H7 (cell line): Measurements from ENCODE around the gene CC2D2A. TPM values are rescaled to one million over a fixed set of nuclear protein-coding genes. Genes with fewer than 3 reads are reported as not detected.
"Not testable (repeated sequence)": the region's sequence is repeated elsewhere in the genome, so short reads cannot be mapped to it uniquely, and the experiment has no call there.

Experiments used
- DNase-seq: peaks from one replicate; pipeline ENCODE4 v3.0.0; 2012
- H3K27me3 ChIP-seq: 2 replicates; pipeline ENCODE4 v1.6.0; 2011; ENCODE audit warnings: mild to moderate bottlenecking, low read length; ENCODE audit not compliant: control insufficient read depth, insufficient read depth
- H3K36me3 ChIP-seq: replicated peaks from 2 replicates; pipeline ENCODE4 v1.5.1; 2011; ENCODE audit warnings: low read length; ENCODE audit not compliant: control insufficient read depth, insufficient read depth
- H3K4me3 ChIP-seq: 2 replicates; pipeline ENCODE4 v1.5.1; 2011; ENCODE audit warnings: low read depth, mild to moderate bottlenecking, control low read depth, low read length, moderate library complexity; ENCODE audit not compliant: insufficient read depth
- total RNA-seq: library from RNA; depleted of rRNA; stranded (reverse); fragments of >200 nt; shearing (Covaris generic); gene quantifications from 2 replicates; pipeline ENCODE4 v1.2.3, GENCODE V29; 2014

Gene CC2D2A
- total RNA-seq, 1 experiment from 2014 or later = 9.6 TPM

DNA sequence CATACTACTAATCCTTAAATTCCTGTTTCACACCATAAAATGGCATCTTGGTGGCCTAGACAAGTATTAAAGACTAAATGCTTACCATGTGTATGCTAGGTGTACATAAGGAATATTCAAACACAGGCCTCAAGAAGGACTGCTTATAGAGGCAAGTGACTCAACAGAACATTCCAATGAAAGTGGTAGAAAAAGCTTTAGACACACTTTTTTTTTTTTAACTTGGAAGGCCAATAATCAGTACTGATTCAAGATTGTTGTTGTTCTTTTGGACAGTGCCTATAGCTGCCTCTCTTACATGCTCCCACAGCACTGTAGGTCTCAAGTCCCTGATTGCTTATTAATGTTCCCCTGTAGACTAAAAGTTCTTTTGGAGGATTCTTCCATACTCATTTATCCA lies 107.8 kb downstream of the CC2D2A start:
- DNase-seq = no peak
- no peaks in the 10 kb centered on the region for H3K27me3 ChIP-seq
- no peaks in the 10 kb centered on the region for H3K36me3 ChIP-seq
- no peak overlapping the region for H3K4me3 ChIP-seq

DNA sequence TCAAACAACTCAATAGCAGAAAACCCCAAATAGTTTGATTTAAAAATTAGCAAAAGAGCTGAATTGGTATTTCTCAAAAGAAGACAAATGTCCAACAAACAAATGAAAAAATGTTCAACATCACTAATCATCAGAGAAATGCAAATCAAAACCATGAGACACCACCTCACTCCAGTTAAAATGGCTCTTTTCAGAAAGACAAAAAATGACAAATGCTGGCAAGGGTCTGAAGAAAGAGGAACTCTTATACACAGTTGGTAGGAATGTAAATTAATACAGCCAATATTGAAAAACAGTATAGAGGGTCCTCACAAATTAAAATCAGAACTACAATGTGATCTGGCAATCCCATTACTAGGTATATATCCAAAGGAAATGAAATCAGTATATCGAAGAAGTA lies 115.1 kb downstream of the CC2D2A start:
- Histone ChIP-seq H3K36me3 (no peaks in the 10 kb centered on the region), H3K27me3 (no peaks in the 10 kb centered on the region), H3K4me3 (no peak overlapping the region)
- no peak for DNase-seq

DNA sequence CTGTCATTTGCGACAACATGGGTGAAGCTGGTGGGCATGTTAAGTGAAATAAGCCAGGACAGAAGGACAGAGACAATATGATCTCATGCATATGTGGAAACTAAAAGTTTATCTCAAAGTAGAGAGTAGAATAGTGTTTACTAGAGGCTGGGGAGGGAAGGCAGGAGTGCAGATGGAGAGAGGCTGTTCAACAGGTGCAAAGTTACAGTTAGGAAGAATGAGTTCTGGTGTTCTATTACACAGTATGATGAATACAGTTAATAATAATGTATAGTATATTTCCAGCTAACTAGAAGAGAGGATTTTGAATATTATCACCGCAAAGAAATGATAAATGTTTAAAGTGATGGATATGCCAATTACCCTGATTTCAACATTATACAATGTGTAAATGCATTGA lies 115.6 kb downstream of the CC2D2A start:
- no peak overlapping the region for H3K4me3 ChIP-seq
- DNase-seq = no peak
- H3K27me3 ChIP-seq = no peaks in the 10 kb centered on the region
- no peaks in the 10 kb centered on the region for H3K36me3 ChIP-seq

DNA sequence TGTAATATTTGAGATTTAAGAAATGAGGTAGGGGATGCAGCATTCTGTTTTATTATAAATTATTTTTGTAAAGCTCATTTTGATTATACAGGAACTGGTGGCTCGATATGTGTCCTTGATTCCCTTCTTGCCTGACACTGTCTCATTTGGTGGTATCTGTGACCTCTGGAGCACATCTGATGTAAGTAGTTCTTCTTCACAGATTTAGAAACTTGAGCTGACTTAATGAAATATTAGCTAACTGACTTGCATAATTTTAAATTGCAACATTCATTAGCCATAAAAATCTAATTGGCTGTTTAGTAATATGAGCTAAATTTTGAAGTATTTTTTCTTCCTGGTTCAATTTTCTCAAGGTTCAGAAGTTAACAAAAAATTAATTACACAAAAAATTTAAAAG lies 116.4 kb downstream of the CC2D2A start:
- H3K36me3 ChIP-seq = no peaks in the 10 kb centered on the region
- H3K4me3 ChIP-seq = no peak overlapping the region
- no peak for DNase-seq
- H3K27me3 ChIP-seq = no peaks in the 10 kb centered on the region

DNA sequence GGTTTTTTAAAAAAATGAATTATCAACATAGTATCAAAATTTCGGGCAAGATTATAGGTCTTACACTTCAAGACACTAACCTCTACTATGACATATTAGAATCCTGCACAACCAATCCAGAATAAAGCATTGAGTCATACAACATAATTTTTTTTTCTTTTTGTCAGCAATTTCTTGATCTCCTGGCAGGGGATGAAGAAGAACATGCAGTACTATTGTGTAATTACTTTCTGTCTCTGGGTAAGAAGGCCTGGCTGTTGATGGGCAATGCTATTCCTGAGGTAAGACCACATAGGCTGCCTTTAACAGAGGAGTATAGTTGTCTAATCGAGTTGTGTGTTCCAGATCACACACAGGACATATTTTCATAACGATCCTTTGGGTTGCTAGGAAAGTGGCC lies 118.0 kb downstream of the CC2D2A start:
- no peaks in the 10 kb centered on the region for H3K36me3 ChIP-seq
- no peak for DNase-seq
- H3K27me3 ChIP-seq = no peaks in the 10 kb centered on the region
- H3K4me3 ChIP-seq = no peak overlapping the region

DNA sequence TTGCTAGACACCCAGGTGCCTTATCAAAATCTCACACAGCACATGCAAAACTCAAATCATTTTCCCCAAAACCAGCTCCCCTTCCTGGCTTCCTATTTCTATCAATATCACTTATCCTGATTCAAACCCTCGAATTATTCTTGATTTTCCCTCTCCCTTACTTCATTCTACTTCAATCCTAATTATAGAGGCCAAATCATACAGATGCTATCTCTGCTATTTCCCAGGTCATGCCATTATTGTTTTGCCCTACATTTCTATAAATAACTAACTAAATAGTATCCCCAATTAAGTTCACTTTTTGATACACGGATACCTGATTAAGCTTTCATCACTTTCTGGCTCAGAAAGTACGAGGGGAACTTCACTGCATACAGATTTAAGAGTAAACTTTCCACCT lies 123.1 kb downstream of the CC2D2A start:
- no peak for DNase-seq
- H3K36me3 ChIP-seq = no peaks in the 10 kb centered on the region
- no peaks in the 10 kb centered on the region for H3K27me3 ChIP-seq
- no peak overlapping the region for H3K4me3 ChIP-seq

DNA sequence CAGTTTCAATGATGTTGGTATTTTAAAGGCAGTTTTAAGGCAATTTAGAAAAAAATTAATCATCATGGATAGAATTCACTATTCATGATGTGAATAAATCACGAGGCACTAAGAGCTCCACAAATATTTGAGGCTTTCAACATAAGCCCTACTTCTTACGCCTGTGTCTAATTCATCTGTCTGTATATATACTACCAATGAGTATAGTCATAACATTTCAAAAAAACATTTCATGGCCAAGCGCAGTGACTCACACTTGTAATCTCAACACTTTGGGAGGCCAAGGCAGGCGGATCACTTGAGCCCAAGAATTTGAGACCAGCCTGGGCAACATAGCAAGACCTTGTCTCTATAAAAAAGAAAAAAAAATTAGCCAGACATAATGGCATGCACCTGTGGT lies 129.0 kb downstream of the CC2D2A start:
- Histone ChIP-seq H3K27me3 (no peaks in the 10 kb centered on the region), H3K4me3 (no peak overlapping the region), H3K36me3 (no peaks in the 10 kb centered on the region)
- no peak for DNase-seq

DNA sequence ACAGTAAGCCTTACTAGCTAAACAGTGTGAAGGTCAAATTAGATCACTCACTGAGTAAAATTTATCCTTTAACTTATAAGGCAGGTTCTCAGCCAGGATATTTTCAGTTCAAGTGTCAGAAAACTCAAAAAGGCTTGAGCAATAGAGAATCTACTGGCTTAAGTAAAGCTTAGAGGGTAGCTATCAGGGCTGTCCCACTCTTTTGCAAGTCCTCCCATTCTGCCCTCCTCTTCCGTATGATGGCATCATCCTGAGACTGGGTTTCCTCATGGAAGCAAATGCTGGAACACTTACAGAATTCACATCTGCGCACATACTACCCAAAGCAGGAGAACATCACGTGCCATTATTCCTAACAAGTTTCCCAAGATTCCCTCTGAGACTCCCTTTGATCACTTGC lies 130.5 kb downstream of the CC2D2A start:
- no peak for DNase-seq
- H3K27me3 ChIP-seq = no peaks in the 10 kb centered on the region
- H3K36me3 ChIP-seq = no peaks in the 10 kb centered on the region
- H3K4me3 ChIP-seq = no peak overlapping the region

DNA sequence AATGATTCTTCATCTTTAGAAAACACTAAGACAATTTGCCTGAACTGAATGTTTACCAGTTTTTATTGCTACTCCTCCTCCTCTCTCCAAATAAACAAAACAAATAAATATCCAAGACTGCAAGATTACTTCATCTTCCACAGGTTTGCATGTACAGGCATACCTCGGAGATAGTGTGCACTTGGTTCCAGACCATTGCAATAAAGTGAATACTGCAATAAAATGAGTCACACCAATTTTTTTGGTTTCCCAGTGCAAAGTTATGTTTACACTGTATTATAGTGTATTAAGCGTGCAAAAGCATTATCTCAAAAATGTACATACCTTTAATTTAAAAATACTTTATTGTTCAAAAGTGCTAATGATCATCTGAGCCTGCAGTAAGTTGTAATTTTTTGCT lies 132.2 kb downstream of the CC2D2A start:
- H3K36me3 ChIP-seq = no peaks in the 10 kb centered on the region
- no peaks in the 10 kb centered on the region for H3K27me3 ChIP-seq
- DNase-seq = no peak
- H3K4me3 ChIP-seq = no peak overlapping the region

DNA sequence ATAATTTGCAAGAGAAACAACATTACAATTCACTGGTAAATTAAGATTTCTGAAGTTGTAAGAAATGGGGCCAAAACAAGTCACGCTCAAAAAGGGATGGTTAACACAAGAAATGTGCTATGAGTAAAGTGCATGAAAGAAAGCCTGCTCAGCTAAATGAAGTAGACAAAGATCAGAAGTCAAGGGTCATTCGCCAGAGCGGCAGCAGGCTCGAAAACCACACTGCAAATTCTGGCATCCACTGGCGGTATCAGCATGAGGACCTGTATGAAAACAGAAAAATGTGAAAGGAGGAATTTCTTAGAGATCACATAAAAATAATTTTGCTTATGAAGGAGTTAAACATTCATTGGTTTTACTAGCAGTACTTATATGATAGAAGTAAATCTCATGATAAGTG lies 135.9 kb downstream of the CC2D2A start:
- peak; percentile 9 for DNase-seq
- no peak overlapping the region for H3K4me3 ChIP-seq
- no peaks in the 10 kb centered on the region for H3K27me3 ChIP-seq
- no peaks in the 10 kb centered on the region for H3K36me3 ChIP-seq

DNA sequence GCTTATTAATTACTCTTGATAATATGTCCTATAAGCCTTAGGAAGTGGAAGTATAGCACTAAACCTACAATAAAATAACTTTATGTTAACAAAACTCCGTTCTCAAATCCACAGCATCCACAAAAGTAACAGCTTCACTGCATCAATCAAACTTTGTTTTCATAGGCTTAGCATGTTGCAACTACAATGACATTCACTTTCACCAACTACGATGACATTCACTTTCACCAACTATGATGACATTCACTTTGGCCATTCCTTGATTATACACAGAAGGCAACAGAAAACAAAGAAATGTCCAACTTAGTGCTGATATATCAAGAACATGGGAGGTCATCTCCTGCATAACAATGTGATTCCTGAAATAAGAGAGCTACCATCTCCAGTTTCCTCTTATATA lies 141.2 kb downstream of the CC2D2A start:
- Histone ChIP-seq H3K36me3 (no peaks in the 10 kb centered on the region), H3K4me3 (no peak overlapping the region), H3K27me3 (no peaks in the 10 kb centered on the region)
- no peak for DNase-seq

DNA sequence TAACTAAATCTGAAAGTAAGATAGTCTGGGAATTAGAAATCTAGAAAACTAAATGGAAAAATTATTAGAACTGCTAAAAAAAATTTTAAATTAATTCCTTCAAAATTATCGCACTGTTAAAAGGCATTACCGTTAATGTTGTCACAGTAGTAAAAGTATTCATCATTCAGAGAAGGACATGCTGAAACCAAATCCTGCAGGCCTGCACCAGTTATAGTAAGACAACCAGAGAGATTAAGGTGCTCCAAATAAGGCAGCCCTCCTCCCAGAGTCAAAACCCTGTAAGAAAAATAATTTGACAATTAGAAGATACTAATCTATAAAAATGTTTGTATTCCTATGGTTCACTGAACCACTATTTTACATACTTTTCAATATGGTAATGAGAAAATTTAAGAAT lies 142.5 kb downstream of the CC2D2A start:
- no peak for DNase-seq
- H3K36me3 ChIP-seq = no peaks in the 10 kb centered on the region

DNA sequence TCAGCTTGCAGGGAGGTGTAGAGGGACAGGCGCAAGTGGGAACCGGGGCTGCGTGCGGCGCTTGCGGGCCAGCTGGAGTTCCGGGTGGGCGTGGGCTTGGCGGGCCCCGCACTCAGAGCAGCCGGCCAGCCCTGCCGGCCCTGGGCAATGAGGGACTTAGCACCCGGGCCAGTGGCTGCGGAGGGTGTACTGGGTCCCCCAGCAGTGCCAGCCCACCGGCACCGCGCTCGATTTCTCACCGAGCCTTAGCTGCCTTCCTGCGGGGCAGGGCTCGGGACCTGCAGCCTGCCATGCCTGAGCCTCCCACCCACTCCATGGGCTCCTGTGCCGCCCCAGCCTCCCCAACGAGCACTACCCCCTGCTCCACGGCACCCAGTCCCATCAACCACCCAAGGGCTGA lies 145.2 kb downstream of the CC2D2A start:
- H3K27me3 ChIP-seq, DNase-seq, H3K36me3 ChIP-seq, H3K4me3 ChIP-seq: not testable (repeated sequence)

More for the DNA sequence above, 142.5 kb downstream of the CC2D2A start:
- no peak overlapping the region for H3K4me3 ChIP-seq
- no peaks in the 10 kb centered on the region for H3K27me3 ChIP-seq

DNA sequence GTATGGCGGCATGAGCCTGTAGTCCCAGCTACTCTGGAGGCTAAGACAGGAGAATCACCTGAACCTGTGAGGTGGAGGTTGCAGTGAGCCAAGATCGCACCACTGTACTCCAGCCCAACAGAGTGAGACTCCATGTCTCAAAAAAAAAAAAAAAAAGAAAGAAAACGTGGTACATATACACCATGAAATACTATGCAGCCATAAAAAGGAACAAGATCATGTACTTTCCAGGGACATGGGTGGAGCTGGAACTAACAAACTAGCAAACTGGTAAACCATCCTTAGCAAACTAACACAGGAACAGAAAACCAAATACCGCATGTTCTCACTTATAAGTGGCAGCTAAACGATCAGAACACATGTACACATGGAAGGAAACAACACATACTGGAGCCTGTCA lies 147.7 kb downstream of the CC2D2A start:
- not testable (repeated sequence) for H3K27me3 ChIP-seq, DNase-seq, H3K36me3 ChIP-seq, H3K4me3 ChIP-seq

DNA sequence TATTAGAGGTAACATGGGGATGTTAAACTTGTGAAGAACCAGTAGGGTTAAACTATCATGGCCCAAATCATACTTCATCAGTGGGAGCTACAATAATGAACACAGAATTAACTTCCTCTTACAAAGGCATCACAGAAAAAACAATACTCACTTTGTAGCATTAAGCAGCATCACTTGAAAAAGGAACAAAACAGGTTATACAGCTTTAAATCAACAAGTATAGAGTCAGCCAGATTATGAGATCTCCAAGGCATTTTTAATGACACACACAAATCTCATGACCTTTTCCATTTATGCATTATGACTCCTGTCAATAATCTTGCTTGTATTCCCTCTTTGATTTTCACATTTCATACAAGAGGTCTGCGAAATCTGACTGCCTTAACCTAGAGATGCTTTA lies 167.1 kb downstream of the CC2D2A start:
- Histone ChIP-seq H3K4me3 (no peak overlapping the region), H3K36me3 (no peaks in the 10 kb centered on the region; the same call in none of the 2 replicates), H3K27me3 (no peaks in the 10 kb centered on the region)
- no peak for DNase-seq

DNA sequence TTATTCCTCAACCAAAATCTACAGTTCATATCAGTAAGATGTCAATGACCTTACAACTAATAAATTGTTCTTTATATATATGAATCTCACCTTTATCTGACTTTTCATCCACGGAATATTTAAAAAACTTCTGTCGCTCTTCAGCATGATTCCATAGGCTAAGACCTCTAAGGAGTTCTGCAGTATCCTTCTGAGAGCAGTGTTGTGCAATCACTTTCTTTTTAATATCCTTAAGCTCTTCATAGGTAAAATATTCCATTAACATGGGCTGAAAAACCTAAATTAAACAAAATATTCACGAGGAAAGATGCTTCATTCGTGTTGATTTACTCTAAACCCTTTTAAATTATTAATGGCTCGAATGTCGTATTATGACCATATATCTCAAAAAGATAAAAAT lies 168.7 kb downstream of the CC2D2A start:
- Histone ChIP-seq H3K36me3 (no peaks in the 10 kb centered on the region; the same call in none of the 2 replicates), H3K4me3 (no peak overlapping the region)

More for the DNA sequence above, 168.7 kb downstream of the CC2D2A start:
- DNase-seq = no peak
- H3K27me3 ChIP-seq = no peaks in the 10 kb centered on the region
